HG02870 (cell line): Measurements from ENCODE around the gene P3H1.
"Not testable (repeated sequence)": the region's sequence is repeated elsewhere in the genome, so short reads cannot be mapped to it uniquely, and the experiment has no call there.

ENCODE experiments used
- ATAC-seq: cut with Tn5 transposase; IDR thresholded peaks from one replicate; pipeline ENCODE4 v1.9.1; 2021; ENCODE audit warnings: mild to moderate bottlenecking, moderate library complexity; ENCODE audit not compliant: unreplicated experiment

P3H1 gene, protein sequence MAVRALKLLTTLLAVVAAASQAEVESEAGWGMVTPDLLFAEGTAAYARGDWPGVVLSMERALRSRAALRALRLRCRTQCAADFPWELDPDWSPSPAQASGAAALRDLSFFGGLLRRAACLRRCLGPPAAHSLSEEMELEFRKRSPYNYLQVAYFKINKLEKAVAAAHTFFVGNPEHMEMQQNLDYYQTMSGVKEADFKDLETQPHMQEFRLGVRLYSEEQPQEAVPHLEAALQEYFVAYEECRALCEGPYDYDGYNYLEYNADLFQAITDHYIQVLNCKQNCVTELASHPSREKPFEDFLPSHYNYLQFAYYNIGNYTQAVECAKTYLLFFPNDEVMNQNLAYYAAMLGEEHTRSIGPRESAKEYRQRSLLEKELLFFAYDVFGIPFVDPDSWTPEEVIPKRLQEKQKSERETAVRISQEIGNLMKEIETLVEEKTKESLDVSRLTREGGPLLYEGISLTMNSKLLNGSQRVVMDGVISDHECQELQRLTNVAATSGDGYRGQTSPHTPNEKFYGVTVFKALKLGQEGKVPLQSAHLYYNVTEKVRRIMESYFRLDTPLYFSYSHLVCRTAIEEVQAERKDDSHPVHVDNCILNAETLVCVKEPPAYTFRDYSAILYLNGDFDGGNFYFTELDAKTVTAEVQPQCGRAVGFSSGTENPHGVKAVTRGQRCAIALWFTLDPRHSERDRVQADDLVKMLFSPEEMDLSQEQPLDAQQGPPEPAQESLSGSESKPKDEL

DNA sequence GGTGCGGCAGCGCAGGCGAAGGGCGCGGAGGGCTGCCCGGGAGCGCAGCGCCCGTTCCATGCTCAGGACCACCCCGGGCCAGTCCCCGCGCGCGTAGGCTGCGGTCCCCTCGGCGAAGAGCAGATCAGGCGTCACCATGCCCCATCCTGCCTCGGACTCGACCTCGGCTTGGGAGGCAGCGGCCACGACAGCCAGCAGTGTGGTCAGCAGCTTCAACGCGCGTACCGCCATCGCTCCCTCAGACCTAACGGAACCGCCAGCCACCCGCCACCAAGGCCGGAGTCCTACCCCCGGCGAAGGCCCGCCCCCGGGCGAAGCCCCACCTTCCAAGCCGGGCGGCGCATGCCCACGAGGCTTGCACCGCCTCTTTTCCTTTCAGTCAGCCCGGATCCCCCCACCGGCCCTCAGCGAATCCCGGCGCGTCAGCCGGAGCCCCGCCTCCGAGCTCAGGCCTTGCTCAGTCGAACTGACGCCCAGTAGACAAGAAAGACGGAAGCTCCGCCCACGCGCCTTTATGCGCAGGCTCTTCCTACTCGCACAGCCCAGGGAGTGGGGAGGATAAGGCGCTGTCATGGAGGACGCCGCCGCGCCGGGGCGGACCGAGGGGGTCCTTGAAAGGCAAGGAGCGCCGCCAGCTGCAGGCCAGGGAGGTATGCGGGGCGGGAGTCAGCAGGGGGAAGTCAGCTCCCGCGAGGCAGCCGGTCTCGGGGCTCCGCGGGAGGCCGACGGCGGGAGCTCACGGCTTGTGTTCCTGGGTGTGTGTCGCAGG, at the start of gene P3H1, which contains the start of gene C1orf50:
Gene P3H1, minus strand, starts transcription at position 288 of the 769 bp plus-strand sequence. Its CDS starts 57 bp downstream, at position 231.
Gene C1orf50, plus strand, starts transcription at position 509 of the 769 bp plus-strand sequence. Its CDS starts 63 bp downstream, at position 572.
- ATAC-seq: peak; percentile 84

DNA sequence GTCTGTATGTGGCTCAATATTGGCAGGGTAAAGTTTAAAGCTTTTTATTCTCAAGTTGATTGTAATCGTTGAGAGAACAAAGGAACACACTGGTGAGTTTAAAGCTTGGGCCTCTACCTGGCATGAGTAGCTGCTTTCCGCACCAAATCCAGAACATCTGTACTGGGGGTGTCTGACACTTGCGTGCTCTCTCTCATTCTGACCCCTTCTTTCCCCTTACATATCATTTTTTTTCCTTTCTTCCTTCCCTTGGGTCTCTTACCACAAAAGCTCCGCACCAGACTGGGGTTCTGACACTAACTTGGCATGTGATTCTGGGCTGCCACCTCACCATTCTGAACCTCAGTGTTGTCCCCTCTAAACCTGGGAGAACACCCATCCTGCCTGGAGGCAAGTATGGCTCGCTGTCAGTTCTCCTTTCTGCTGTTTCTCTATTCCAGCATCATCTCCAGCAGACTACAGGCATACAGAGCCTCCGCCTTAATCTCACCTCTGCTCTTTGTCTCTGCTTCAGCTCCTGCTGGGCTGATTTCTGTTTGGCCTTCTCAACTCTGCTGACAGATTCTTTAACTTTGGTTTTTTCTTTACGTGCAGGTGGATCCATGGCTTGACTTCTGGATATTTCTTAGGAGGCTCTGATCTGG, 49.2 kb upstream of the P3H1 start:
- no peak for ATAC-seq

DNA sequence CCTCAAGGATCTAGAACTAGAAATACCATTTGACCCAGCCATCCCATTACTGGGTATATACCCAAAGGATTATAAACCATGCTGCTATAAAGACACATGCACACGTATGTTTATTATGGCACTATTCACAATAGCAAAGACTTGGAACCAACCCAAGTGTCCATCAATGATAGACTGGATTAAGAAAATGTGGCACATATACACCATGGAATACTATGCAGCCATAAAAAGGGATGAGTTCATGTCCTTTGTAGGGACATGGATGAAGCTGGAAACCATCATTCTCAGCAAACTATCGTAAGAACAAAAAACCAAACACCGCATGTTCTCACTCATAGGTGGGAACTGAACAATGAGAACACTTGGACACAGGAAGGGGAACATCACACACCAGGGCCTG, 48.0 kb upstream of the P3H1 start:
- not testable (repeated sequence) for ATAC-seq

DNA sequence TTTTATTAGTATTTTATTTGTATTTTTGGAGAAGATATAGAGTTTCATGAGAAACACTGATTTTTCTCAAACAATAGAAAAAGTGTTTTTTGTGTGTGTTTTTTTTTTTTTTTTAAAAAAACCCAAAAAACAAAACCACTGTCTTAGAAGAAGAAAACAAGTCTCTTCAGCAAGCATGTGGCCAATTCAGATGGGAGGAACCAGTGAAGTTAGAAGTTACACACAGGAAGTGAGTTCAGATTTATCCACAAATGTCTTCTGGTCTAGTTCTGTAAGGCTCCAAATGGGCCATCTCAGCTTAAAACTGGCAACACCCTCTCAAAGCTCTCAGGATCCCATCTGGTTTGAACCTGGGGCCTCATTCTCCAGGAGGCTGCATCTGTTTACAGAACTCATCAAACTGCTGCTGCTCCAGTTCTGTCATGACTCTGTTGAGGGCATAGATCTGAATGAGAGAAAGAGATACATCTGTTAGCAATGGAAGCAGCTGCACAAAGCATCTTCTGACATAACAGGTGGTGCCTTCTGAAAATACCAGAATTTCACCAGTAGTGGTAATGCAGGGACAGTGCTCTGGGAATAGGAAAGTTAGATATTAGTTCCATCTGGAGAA, 40.3 kb upstream of the P3H1 start:
- no peak for ATAC-seq

DNA sequence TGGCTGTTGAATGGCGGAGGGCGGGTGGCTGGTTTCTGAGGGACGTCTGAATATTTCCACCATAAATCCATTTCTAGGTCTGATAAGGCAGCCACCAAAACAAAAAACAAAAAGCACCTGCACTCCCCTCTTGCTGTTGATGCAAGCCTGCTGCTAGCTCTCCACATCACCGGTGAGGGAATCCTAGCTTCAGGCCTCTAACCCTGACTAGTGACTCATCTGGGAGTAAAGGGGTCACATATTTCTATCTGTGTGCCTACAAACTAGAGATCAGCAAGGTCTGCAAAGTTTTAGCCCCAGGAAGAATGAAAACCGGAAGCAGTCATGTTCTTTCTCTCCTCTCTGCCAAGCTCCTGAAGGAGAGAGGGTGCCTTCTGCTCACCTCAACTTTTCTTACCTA, 39.8 kb upstream of the P3H1 start:
- no peak for ATAC-seq

DNA sequence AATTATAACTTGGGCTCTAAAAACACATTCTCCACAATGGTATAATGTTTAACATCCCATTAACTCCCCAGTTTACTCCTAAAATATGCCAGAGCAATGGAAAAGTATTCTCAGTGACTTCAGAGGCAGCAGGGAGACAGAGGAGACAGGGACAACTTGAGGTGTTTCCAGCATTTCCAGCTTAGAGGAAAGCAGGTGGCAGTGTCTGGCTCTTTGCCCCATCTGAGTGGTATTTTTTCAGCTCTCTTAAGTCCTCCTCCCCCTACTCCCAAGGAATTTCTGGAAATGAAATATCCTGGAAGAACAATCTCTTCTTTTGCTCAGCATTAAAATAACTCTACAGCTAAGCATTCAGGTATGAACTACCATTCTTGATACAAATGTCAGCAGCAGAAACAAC, 39.3 kb upstream of the P3H1 start:
- ATAC-seq: no peak

DNA sequence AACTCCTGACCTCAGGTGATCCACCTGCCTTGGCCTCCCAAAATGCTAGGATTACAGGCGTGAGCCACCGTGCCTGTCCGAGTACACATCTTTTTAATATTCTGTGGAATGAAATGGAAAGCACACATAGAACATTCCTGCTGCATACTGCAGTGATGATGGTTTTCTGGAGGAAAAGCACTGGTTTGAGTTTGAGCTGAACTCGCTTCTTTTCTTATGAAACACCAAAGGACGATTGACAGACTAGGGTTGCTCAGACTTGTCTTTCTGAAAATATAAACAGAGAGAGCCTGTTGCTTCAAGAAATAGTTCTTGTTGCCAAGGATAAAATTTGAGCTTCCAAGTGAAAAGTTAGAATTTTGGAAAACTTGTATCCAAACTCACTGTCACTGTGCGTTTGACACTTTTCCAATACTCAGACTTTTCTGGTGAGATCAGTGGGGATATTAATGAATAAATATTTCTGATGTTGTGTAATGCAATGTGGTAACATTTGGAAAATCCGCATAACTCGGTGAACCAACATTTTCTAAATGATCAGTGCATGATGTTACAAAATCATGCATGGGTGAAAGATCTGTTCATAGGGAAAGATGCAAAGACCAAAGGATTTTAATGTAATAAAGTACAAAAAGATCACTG, 35.1 kb upstream of the P3H1 start:
- ATAC-seq: no peak

DNA sequence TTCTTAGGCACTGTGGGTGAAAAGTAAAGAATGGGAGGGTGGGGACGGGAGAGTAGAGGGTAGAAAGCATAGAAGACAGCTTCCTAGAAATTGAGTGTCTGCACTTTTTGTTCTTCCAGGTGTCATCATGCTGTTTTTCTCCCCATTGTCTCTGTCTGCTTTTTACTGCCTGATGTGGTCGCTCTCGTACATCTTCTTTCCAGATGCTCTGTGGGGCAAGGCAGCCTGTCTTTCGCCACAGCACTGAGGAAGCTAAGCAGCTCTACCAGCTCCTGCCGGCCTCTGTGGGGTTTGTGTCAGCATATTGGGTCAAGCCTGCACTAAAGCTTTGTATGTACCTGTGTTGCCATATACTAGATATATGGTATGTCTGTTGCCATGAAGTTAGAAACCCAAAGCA, 31.2 kb upstream of the P3H1 start:
- no peak for ATAC-seq

DNA sequence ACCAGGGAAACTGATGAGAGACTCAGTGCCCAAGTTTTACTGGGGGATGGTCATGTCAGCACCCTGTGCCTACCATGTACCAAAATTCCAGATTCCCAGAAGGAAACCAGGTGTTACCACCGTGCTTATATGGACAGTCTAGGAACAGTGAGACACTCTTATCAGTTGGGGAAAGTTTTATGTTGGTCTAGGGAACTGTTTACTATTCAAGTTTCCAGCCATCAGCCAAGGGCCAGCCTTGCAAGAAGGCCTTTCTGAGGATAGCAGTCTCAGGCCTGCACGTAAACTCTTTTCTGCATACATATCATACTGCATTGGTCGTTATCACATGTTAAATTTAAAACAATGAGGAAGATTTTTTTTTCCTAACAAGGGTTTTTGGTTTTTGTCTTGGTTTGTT, 30.6 kb upstream of the P3H1 start:
- ATAC-seq: no peak

DNA sequence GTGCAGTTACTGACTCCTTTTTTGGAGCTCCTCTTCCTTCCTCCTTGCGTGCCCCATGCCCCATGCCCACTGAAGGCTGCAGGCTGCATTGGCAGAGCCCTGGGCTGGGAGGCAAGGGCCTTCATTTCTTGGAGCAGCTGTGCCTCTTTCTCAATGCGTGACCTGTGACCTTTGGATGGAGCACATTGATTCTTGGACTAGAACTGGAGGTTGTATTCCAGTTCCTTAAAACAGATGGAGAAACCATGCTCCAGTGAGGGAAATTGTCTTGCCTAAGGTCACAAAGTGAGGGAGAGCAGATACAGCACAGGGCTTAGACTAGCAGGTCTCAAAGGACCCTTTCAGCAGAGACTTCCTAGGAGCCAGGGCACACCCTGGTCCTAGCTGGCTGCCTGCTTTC, 27.0 kb upstream of the P3H1 start:
- ATAC-seq: no peak

DNA sequence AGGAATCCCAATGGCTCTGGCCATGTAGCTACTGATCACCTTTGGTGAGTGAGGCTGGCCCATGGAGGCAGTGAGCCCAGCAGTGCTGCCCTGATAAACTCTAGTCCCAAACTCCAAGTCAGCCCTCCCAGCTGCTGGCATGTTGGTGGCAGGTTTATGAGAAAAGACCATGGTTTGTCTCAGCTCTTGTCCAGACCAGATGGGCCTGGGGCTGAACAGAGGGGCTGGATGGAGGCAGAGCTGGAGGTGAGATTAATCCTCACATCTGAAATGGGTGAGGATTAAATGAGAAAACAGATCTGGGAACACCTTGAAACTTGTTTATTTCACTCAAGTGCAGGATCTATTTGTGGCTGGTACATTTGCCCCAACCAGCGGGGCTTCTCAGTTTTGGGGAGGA, 21.2 kb upstream of the P3H1 start:
- no peak for ATAC-seq

DNA sequence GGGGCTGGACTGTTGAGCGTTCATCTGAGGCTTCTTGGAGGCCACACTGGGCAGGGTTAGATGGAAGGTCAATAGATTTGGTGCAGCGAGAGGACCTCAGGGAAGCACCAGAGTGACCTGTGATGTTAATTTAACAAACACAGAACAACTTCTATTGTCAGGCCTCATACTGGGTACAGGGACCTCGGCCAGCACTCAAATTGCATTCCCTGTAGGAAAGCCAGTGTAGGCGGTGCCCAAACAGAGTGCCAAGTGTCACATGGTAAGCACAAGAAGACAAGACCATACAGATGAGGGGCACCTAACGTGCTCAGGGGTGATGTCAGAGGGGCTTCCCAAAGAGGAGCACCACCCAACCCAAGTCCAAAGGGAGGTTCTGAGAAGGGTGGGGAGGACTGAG, 19.3 kb upstream of the P3H1 start:
- ATAC-seq: no peak

DNA sequence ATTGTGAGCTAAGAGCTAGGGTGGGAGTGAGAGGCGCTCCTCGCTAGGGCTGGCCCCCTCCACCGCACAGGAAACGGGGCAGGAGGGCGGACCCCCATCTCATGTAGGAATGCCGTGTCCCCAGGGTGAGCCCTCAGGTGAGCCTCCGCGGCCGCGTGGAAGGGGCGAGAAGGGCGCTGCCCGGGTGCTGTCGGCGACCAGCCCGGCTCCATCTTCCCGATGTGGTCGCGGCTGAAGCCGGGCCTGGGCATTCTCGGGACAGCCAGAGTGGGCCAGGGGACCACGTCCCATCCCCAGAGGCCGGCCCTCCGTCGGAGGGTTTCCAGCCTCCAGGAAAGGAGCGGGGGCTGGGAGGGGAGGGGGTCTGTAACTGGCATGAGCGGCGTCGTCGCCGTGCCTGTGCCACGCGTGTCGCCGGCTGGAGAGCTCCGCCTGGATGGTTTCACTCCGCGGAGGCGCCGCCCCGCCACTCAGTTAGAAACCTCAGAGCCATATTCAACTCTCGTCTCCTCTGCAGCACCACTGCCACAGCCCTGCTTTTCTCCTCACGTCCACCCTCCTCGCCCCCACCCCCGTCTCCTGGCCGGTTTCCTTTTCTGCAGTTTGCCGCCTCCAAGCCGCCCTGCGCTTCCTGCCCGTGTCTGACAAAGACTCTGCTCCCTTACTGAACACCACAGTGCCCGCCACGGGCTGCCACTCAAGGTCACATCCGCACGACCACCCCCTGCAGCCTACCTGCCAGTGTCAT, 18.3 kb upstream of the P3H1 start, which contains the start of gene TMEM269:
Gene TMEM269, plus strand, starts transcription at position 46 of the 748 bp plus-strand sequence. CDS start 4,903 bp downstream, outside the sequence.
- no peak for ATAC-seq

DNA sequence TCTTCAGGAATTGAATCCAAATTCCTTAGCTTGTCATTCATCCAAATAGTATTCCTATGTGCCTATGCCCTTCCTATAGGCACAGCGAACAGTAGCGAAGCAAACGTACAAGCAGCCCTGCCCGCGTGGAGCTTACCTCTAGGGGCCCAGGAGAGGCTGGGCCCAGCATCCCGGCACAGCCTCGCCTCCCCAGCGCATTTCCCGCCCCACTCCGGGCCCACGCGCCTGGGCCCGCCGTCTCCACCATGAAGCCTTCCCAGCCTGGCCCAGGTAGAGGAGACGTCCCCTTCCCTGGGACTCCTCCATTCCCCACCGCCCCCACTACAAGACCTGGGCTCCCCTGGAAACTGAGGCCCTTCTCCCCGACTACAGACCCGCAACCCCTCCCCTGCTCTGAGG, 17.7 kb upstream of the P3H1 start:
- ATAC-seq: no peak

DNA sequence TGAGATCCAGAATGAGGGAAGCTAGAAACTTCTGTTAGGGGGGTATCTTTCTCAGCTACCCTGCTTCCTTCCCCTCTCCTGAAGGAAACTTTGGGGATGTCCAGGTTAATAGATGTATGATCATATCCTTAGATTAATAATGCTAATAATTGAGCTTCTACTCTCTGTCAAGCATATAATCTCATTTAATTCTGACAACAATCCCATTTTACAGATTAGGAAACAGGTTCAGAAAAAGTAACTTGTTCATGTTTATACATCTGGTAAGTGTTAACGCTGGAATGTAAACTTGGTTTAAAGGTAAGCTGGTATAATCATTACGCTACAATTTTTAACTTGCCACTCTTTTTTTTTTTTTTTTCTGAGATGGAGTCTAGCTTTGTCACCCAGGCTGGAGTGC, 16.3 kb upstream of the P3H1 start:
- no peak for ATAC-seq

DNA sequence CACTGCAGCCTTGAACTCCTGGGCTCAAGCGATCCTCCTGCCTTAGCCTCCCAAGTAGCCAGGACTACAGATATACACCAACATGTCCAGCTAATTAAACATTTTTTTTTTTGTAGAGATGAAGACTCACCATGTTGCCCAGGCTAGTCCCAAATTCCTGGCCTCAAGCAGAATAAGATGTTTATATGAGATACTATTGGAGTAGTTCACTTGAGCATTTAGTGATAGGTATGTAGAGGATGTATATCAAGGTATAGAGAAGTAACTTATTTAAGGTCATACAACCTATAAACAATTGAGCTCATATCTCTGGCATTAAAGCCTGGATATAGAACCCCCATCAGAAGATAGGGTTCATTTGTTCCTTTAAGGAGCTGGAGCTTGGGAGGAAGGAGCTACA, 13.3 kb upstream of the P3H1 start:
- ATAC-seq: no peak

DNA sequence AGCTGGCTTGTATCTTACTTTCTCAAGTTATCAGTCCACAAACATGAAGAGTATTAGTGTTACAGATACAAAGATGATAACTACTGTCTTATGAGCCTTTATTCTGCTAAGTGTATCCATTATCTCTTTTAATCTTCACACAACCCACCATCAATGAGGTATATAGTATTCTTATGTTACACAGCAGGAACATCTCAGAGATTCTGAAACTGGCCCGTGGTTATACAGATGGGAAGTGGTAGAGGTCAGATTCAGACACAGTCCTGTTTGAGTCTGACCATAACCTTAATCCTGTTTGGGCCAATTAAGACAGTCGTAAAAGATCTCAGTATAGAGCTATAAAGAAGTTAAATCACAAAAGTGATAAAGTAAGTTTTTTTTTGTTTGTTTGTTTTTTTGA, 12.9 kb upstream of the P3H1 start:
- no peak for ATAC-seq

DNA sequence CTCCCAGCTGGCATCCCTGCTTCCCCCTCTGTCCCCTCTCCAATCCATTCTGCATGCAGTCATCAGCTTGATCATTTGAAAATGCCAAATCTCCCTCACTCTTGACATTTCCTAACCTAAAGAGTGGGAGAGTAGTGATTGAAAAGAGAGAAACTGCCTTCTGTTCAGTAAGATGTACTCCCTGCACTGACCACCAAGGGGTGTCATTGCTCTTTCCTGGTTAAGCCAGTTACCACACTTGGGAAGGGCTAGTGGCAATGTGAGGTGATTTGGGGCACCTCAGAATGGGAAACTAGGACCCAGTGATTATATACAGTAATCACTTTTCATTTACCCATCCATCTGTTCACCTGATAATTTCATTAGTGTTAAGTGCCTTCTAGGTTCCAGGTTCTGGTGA, 11.0 kb upstream of the P3H1 start:
- ATAC-seq: no peak

DNA sequence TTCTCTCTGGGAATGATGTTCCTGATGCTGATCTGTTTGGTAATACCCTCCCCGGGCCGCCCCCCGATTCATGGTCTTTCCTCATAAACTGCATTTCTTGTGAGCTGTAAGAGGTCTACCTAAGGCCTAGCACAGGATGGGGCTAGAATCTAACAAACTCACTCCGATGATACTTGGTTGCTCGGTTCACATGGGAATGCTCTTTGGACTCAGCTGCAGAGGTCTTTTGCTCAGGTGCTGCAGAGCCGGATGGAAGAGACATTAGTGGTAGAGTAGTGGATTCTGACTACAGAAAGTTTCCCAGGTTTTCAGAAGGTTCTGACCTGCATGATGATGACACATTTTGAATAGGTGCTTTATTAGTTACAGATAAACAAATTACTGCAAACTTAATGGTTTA, 9.7 kb upstream of the P3H1 start:
- no peak for ATAC-seq
